H9 (cell line): ENCODE data around the gene GPATCH1. TPM values are rescaled to one million over a fixed set of nuclear protein-coding genes. Genes with fewer than 3 reads are reported as not detected.

Source experiments
- DNase-seq: peaks from one replicate; pipeline ENCODE4 v3.0.0-alpha.2; 2017
- H2AFZ ChIP-seq: one replicate; pipeline ENCODE4 v1.6.1; 2013; ENCODE audit warnings: mild to moderate bottlenecking, low read length, control low read depth, moderate library complexity
- H2AK5ac ChIP-seq: 2 replicates; pipeline ENCODE4 v1.6.1; 2013; ENCODE audit warnings: low read length, control low read depth, mixed read lengths; ENCODE audit not compliant: insufficient read length
- H2BK120ac ChIP-seq: one replicate; pipeline ENCODE4 v1.6.1; 2013; ENCODE audit warnings: low read depth, mild to moderate bottlenecking, low read length, control low read depth, inconsistent platforms; ENCODE audit not compliant: poor library complexity, severe bottlenecking
- H2BK12ac ChIP-seq: 2 replicates; pipeline ENCODE4 v1.6.1; 2013; ENCODE audit warnings: low read length, control low read depth, mixed read lengths, low read depth; ENCODE audit not compliant: insufficient read length
- H2BK15ac ChIP-seq: 2 replicates; pipeline ENCODE4 v1.6.1; 2013; ENCODE audit warnings: low read depth, low read length, control low read depth
- H2BK20ac ChIP-seq: one replicate; pipeline ENCODE4 v1.6.1; 2013; ENCODE audit warnings: low read depth, mild to moderate bottlenecking, low read length, control low read depth, inconsistent platforms; ENCODE audit not compliant: poor library complexity, severe bottlenecking
- H2BK5ac ChIP-seq: 2 replicates; pipeline ENCODE4 v1.6.1; 2013; ENCODE audit warnings: low read length, control low read depth, mixed read lengths; ENCODE audit not compliant: insufficient read length
- H3K14ac ChIP-seq: 2 replicates; pipeline ENCODE4 v1.6.1; 2013; ENCODE audit warnings: low read length, control low read depth; ENCODE audit not compliant: insufficient read depth
- H3K18ac ChIP-seq: 2 replicates; pipeline ENCODE4 v1.6.1; 2013; ENCODE audit warnings: low read depth, mild to moderate bottlenecking, mixed read lengths, low read length, control low read depth; ENCODE audit not compliant: insufficient read length
- H3K23ac ChIP-seq: 2 replicates; pipeline ENCODE4 v1.6.1; 2013; ENCODE audit warnings: low read length, control low read depth, mixed read lengths, low read depth; ENCODE audit not compliant: insufficient read length
- H3K23me2 ChIP-seq: 2 replicates; pipeline ENCODE4 v1.6.1; 2013; ENCODE audit warnings: low read depth, mild to moderate bottlenecking, mixed read lengths, low read length, control low read depth; ENCODE audit not compliant: insufficient read length, poor library complexity, severe bottlenecking
- H3K27ac ChIP-seq: 2 replicates; pipeline ENCODE4 v1.5.1; 2013; ENCODE audit warnings: low read length, control low read depth, mixed read lengths, low read depth; ENCODE audit not compliant: insufficient read length
- H3K27me3 ChIP-seq: 2 replicates; pipeline ENCODE4 v1.6.1; 2013; ENCODE audit warnings: low read length, control low read depth, inconsistent platforms; ENCODE audit not compliant: insufficient read depth
- H3K4ac ChIP-seq: 2 replicates; pipeline ENCODE4 v1.6.1; 2013; ENCODE audit warnings: low read depth, mild to moderate bottlenecking, control low read depth, inconsistent platforms, low read length, moderate library complexity
- H3K4me1 ChIP-seq: 2 replicates; pipeline ENCODE4 v1.6.1; 2013; ENCODE audit warnings: low read length, control low read depth, inconsistent platforms; ENCODE audit not compliant: insufficient read depth
- H3K4me2 ChIP-seq: 2 replicates; pipeline ENCODE4 v1.6.1; 2013; ENCODE audit warnings: low read length, control low read depth, mixed read lengths; ENCODE audit not compliant: insufficient read length, insufficient read depth
- H3K56ac ChIP-seq: 2 replicates; pipeline ENCODE4 v1.6.1; 2013; ENCODE audit warnings: low read depth, mild to moderate bottlenecking, mixed read lengths, low read length, control low read depth; ENCODE audit not compliant: insufficient read length
- H3K79me1 ChIP-seq: 2 replicates; pipeline ENCODE4 v1.6.1; 2013; ENCODE audit warnings: low read depth, mild to moderate bottlenecking, moderate library complexity, low read length, control low read depth, inconsistent platforms; ENCODE audit not compliant: insufficient read depth, poor library complexity, severe bottlenecking
- H3K79me2 ChIP-seq: 2 replicates; pipeline ENCODE4 v1.6.1; 2013; ENCODE audit warnings: low read length, control low read depth, inconsistent platforms; ENCODE audit not compliant: insufficient read depth
- H3K9ac ChIP-seq: 2 replicates; pipeline ENCODE4 v1.6.1; 2013; ENCODE audit warnings: low read length, control low read depth, mixed read lengths; ENCODE audit not compliant: insufficient read length; ENCODE audit errors: extremely low read depth
- H3K9me3 ChIP-seq: one replicate; pipeline ENCODE4 v1.6.1; 2013; ENCODE audit warnings: low read depth, low read length, inconsistent platforms; ENCODE audit not compliant: control insufficient read depth
- H3T11ph ChIP-seq: one replicate; pipeline ENCODE4 v1.6.1; 2013; ENCODE audit warnings: mild to moderate bottlenecking, low read length, control low read depth, inconsistent platforms
- H4K20me1 ChIP-seq: one replicate; pipeline ENCODE4 v1.6.1; 2013; ENCODE audit not compliant: control insufficient read depth, insufficient read length, insufficient read depth
- H4K5ac ChIP-seq: 2 replicates; pipeline ENCODE4 v1.6.1; 2013; ENCODE audit warnings: low read depth, mild to moderate bottlenecking, mixed read lengths, low read length, control low read depth; ENCODE audit not compliant: insufficient read length
- H4K8ac ChIP-seq: replicated peaks from 2 replicates; pipeline ENCODE4 v1.6.1; 2013; ENCODE audit warnings: low read length, control low read depth, mixed read lengths, low read depth; ENCODE audit not compliant: insufficient read length
- H4K91ac ChIP-seq: 2 replicates; pipeline ENCODE4 v1.6.1; 2013; ENCODE audit warnings: low read depth, mild to moderate bottlenecking, moderate library complexity, mixed read lengths, low read length, control low read depth; ENCODE audit not compliant: insufficient read length
- H3K27ac Mint-ChIP-seq, 3 experiments: 2 replicates in 2 of 3; 3 replicates in 1 of 3; pipeline ENCODE4 v1.8.0; 2020 to 2021; ENCODE audit warnings: mixed read lengths in 3 of 3, mild to moderate bottlenecking in 1 of 3, moderate library complexity in 1 of 3
- H3K27me3 Mint-ChIP-seq: 2 replicates; pipeline ENCODE4 v1.8.0; 2021; ENCODE audit warnings: low read depth, mild to moderate bottlenecking, moderate library complexity, mixed read lengths
- H3K36me3 Mint-ChIP-seq, 3 experiments: 2 replicates in 2 of 3; 3 replicates in 1 of 3; pipeline ENCODE4 v1.8.0; 2020 to 2021; ENCODE audit warnings: low read depth in 3 of 3, mixed read lengths in 3 of 3; ENCODE audit not compliant: insufficient read depth in 1 of 3
- H3K4me1 Mint-ChIP-seq, 2 experiments: 2 replicates each; pipeline ENCODE4 v1.8.0; 2020; ENCODE audit warnings: mixed read lengths in 2 of 2
- H3K4me3 Mint-ChIP-seq, 2 experiments: 2 replicates in 1 of 2; 3 replicates in 1 of 2; pipeline ENCODE4 v1.8.0; 2020 to 2021; ENCODE audit warnings: mild to moderate bottlenecking in 2 of 2, mixed read lengths in 2 of 2, moderate library complexity in 1 of 2
- H3K9me3 Mint-ChIP-seq, 2 experiments: 2 replicates in 1 of 2; 3 replicates in 1 of 2; pipeline ENCODE4 v1.8.0; 2020; ENCODE audit warnings: mild to moderate bottlenecking in 2 of 2, mixed read lengths in 2 of 2, moderate library complexity in 1 of 2
- WGBS: extraction: QIAGEN DNeasy Blood & Tissue Kit; methylation state at CpG from one replicate; pipeline ENCODE4 v1.1.7; 2013; ENCODE audit warnings: missing lambda C conversion rate, low lambda C conversion rate, mixed read lengths; ENCODE audit not compliant: insufficient read length; ENCODE audit errors: extremely low coverage; 5-methylcytosine and 5-hydroxymethylcytosine counted together
- total RNA-seq: library from RNA; stranded (reverse); gene quantifications from 2 replicates; pipeline ENCODE4 v1.2.1, GENCODE V29; 2021
- TF ChIP-seq, protein P1 (sequence below): fragments of 200-600 bp; sonication (generic); conservative IDR thresholded peaks from 3 replicates; pipeline ENCODE4 v1.8.0; 2021; ENCODE audit warnings: antibody characterized with exemption, mild to moderate bottlenecking

The GPATCH1 gene
- total RNA-seq, 1 experiment from 2014 or later: 11.7 TPM

DNA sequence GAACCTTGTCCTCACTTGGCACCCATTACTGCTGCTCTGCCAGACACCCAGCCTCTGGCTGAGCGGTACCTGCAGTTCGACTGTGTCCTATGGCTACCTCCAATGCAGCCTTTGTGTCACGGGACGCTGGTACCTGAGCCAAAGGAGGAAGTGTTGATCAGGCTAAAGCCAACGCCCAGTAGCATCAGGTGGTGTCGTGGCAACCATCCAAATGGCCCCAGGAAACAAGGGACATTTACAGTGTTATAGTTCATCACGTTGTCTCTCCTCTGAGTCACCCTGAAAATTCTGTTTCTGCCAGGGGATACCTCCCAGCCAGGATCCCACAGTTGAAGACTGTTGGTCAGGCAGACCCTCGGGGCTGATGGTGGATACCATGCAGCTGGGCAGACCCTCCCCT, 26.4 kb upstream of the GPATCH1 start:
- no CpG with 5 or more reads among the region's 8 CpGs for WGBS
- H2AFZ ChIP-seq: no peak overlapping the region
- no peak overlapping the region for H3T11ph ChIP-seq
- peaks cover 14 to 29% of the 10 kb centered on the region in 2 experiments for H3K4me1 Mint-ChIP-seq
- H3K9ac ChIP-seq: no peak overlapping the region
- no peak overlapping the region for H4K8ac ChIP-seq
- no peak overlapping the region for H3K18ac ChIP-seq
- no peak overlapping the region for H2BK15ac ChIP-seq
- no peak overlapping the region for H4K5ac ChIP-seq
- H3K9me3 Mint-ChIP-seq: no peaks in the 10 kb centered on the region; a peak in 1 of 5 replicates
- TF ChIP-seq, protein P1, sequence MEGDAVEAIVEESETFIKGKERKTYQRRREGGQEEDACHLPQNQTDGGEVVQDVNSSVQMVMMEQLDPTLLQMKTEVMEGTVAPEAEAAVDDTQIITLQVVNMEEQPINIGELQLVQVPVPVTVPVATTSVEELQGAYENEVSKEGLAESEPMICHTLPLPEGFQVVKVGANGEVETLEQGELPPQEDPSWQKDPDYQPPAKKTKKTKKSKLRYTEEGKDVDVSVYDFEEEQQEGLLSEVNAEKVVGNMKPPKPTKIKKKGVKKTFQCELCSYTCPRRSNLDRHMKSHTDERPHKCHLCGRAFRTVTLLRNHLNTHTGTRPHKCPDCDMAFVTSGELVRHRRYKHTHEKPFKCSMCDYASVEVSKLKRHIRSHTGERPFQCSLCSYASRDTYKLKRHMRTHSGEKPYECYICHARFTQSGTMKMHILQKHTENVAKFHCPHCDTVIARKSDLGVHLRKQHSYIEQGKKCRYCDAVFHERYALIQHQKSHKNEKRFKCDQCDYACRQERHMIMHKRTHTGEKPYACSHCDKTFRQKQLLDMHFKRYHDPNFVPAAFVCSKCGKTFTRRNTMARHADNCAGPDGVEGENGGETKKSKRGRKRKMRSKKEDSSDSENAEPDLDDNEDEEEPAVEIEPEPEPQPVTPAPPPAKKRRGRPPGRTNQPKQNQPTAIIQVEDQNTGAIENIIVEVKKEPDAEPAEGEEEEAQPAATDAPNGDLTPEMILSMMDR: no peak
- no peak for DNase-seq
- H3K4me2 ChIP-seq: no peak overlapping the region
- H3K4ac ChIP-seq: no peak overlapping the region
- H4K91ac ChIP-seq: no peak overlapping the region
- no peak overlapping the region for H3K4me3 Mint-ChIP-seq
- no peaks in the 10 kb centered on the region for H3K4me1 ChIP-seq
- no peak overlapping the region for H2BK120ac ChIP-seq
- no peak overlapping the region; the same call in 1 of the 2 replicates for H3K14ac ChIP-seq
- H3K36me3 Mint-ChIP-seq: peaks cover 5 to 22% (median 19%) of the 10 kb centered on the region in 3 experiments; a peak in 6 of 7 replicates
- no peak overlapping the region; a peak in 2 of 7 replicates for H3K27ac Mint-ChIP-seq
- H3K27ac ChIP-seq: no peak overlapping the region
- no peak overlapping the region for H2BK5ac ChIP-seq
- no peak overlapping the region for H3K23ac ChIP-seq
- no peak overlapping the region for H2BK20ac ChIP-seq
- peaks cover 9% of the 10 kb centered on the region for H3K79me1 ChIP-seq
- no peak overlapping the region for H2AK5ac ChIP-seq
- H3K27me3 Mint-ChIP-seq: no peaks in the 10 kb centered on the region
- H2BK12ac ChIP-seq: no peak overlapping the region
- H3K56ac ChIP-seq: no peak overlapping the region
- H3K79me2 ChIP-seq: no peaks in the 10 kb centered on the region; the same call in 1 of the 2 replicates
- no peaks in the 10 kb centered on the region for H3K9me3 ChIP-seq
- H3K23me2 ChIP-seq: no peaks in the 10 kb centered on the region
- no peaks in the 10 kb centered on the region for H4K20me1 ChIP-seq
- H3K27me3 ChIP-seq: no peaks in the 10 kb centered on the region
